PC-9 (cell line): Measurements from ENCODE around the gene DDX42.

Source experiments
- EZH2 ChIP-seq: fragments of 200-600 bp; sonication (generic); IDR thresholded peaks from 2 replicates; pipeline ENCODE4 v1.8.0; 2017; ENCODE audit warnings: antibody characterized with exemption, low read depth
- TF ChIP-seq, protein P1 (sequence below): fragments of 200-600 bp; sonication (generic); conservative IDR thresholded peaks from 2 replicates; pipeline ENCODE4 v1.6.1; 2017; ENCODE audit warnings: mixed run types, antibody characterized with exemption, mild to moderate bottlenecking, moderate library complexity

DNA sequence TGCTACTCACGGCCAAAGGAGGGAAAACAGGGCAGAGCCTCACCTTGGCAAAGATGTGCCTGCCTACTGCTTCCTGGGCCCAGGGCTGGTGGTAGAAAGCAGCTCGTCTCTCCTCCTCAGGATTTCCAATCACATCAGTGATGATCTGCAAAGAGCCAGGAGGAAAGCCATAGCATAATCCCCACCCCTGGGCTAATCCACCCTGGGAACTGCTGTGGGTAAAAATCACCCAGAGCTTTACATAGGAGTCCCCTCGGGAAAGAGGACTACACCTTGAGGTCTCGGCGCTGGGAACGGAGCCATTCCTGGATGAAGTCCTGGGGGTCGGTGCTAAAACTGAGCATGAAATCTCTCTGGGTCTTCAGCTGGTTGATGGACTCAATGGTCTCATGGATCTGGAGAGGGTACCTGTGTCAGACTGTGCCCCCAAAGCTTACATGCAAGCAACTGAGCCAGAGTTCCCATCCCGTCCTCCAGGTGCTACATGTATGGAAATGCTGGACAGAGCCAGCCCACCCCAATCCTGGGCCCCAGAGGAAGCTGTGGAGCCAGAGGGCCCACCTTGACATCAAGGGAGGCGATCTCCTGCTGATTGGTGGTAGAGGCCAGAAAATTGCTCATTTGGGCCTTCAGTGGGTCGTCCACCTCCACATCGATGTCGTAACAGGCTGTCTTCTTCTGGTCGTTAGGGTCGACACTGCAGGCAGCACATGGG lies 59.2 kb downstream of the DDX42 start:
- no peak for TF ChIP-seq EZH2
- TF ChIP-seq, protein P1, sequence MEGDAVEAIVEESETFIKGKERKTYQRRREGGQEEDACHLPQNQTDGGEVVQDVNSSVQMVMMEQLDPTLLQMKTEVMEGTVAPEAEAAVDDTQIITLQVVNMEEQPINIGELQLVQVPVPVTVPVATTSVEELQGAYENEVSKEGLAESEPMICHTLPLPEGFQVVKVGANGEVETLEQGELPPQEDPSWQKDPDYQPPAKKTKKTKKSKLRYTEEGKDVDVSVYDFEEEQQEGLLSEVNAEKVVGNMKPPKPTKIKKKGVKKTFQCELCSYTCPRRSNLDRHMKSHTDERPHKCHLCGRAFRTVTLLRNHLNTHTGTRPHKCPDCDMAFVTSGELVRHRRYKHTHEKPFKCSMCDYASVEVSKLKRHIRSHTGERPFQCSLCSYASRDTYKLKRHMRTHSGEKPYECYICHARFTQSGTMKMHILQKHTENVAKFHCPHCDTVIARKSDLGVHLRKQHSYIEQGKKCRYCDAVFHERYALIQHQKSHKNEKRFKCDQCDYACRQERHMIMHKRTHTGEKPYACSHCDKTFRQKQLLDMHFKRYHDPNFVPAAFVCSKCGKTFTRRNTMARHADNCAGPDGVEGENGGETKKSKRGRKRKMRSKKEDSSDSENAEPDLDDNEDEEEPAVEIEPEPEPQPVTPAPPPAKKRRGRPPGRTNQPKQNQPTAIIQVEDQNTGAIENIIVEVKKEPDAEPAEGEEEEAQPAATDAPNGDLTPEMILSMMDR: no peak
